ENCODE measurements around the gene KDM2A. TPM values are rescaled to one million over a fixed set of nuclear protein-coding genes. Genes with fewer than 3 reads are reported as not detected.

KDM2A gene
- total RNA-seq, 1 donor from 2014 or later: 62.9 TPM

GRCh38 chr11:67278135-67278938 is 159.3 kb downstream of the KDM2A start:
- Mint-ChIP-seq H3K4me3 (ENCODE audit: unreplicated experiment) (no peak overlapping the region), H3K4me1 (ENCODE audit: unreplicated experiment) (peaks cover 34% of the 10 kb centered on the region), H3K27ac (ENCODE audit: unreplicated experiment) (peak overlapping the region; percentile 83), H3K27me3 (ENCODE audit: unreplicated experiment) (no peaks in the 10 kb centered on the region), H3K36me3 (ENCODE audit: unreplicated experiment) (peaks cover 11% of the 10 kb centered on the region), H3K9me3 (ENCODE audit: unreplicated experiment) (no peaks in the 10 kb centered on the region)
- DNase-seq (ENCODE audit: extremely low spot score, unreplicated experiment): no peak
- TF ChIP-seq CTCF (IDR thresholded peaks at IDR 0.05): no peak

- Mint-ChIP-seq H3K4me1 (ENCODE audit: unreplicated experiment) (peaks cover 26% of the 10 kb centered on the region), H3K9me3 (ENCODE audit: unreplicated experiment) (no peaks in the 10 kb centered on the region)
- no peak for DNase-seq (ENCODE audit: extremely low spot score, unreplicated experiment)
Measured at GRCh38 chr11:67278939-67279588, 160.0 kb downstream of the KDM2A start.

GRCh38 chr11:67279589-67280340 is 160.7 kb downstream of the KDM2A start:
- no peak for DNase-seq (ENCODE audit: extremely low spot score, unreplicated experiment)
- TF ChIP-seq CTCF (IDR thresholded peaks at IDR 0.05): no peak
- Mint-ChIP-seq H3K36me3 (ENCODE audit: unreplicated experiment) (peaks cover 11% of the 10 kb centered on the region), H3K9me3 (ENCODE audit: unreplicated experiment) (no peaks in the 10 kb centered on the region), H3K27ac (ENCODE audit: unreplicated experiment) (peak overlapping the region; percentile 54), H3K27me3 (ENCODE audit: unreplicated experiment) (no peaks in the 10 kb centered on the region), H3K4me3 (ENCODE audit: unreplicated experiment) (no peak overlapping the region), H3K4me1 (ENCODE audit: unreplicated experiment) (peaks cover 22% of the 10 kb centered on the region)

More at GRCh38 chr11:67278939-67279588, 160.0 kb downstream of the KDM2A start:
- Mint-ChIP-seq H3K27ac (ENCODE audit: unreplicated experiment) (peak overlapping the region; percentile 18), H3K4me3 (ENCODE audit: unreplicated experiment) (no peak overlapping the region), H3K36me3 (ENCODE audit: unreplicated experiment) (peaks cover 11% of the 10 kb centered on the region), H3K27me3 (ENCODE audit: unreplicated experiment) (no peaks in the 10 kb centered on the region)
- TF ChIP-seq CTCF (IDR thresholded peaks at IDR 0.05): no peak

GRCh38 chr11:67280341-67280787 is 161.3 kb downstream of the KDM2A start:
- TF ChIP-seq CTCF (IDR thresholded peaks at IDR 0.05): no peak
- Mint-ChIP-seq H3K4me3 (ENCODE audit: unreplicated experiment) (no peak overlapping the region), H3K4me1 (ENCODE audit: unreplicated experiment) (peaks cover 22% of the 10 kb centered on the region), H3K9me3 (ENCODE audit: unreplicated experiment) (no peaks in the 10 kb centered on the region), H3K27me3 (ENCODE audit: unreplicated experiment) (no peaks in the 10 kb centered on the region), H3K36me3 (ENCODE audit: unreplicated experiment) (peaks cover 11% of the 10 kb centered on the region), H3K27ac (ENCODE audit: unreplicated experiment) (peak overlapping the region; percentile 54)
- no peak for DNase-seq (ENCODE audit: extremely low spot score, unreplicated experiment)
